ENCODE measurements around the gene PMPCA. TPM values are rescaled to one million over a fixed set of nuclear protein-coding genes. Genes with fewer than 3 reads are reported as not detected.

PMPCA gene
- total RNA-seq, 2 experiments from 2014 or later, result 107 to 109 TPM

DNA sequence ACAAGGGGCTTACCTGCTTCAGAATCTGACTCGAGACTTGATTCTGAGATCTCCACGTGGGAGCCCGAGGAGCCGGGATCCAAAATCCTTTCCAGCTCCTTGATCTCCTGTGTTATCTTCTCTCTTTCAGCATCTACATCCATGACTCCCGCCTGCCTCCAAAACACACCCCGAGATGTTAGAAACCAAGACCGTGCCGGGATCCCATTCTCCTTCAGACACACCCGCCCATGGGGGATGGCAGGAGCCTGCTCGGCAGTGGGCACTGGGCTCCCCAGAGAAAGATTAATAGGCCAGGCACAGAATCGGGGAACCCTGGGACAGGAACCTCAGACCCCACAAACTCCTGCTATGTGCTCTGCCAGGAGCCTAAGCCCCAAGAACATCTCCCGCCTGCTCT is 12.2 kb upstream of the PMPCA start:
- ChIA-PET CTCF (interaction anchor here (1.5 kb wide), 1 partner anchor 35 kb away, joined by 7 read pairs; the partner anchor contains the start of gene DNLZ), POLR2A (no interaction called here)
- Mint-ChIP-seq H3K27ac (no peak overlapping the region), H3K4me1 (ENCODE audit: low read depth) (peaks cover 21% of the 10 kb centered on the region), H3K9me3 (no peaks in the 10 kb centered on the region), H3K36me3 (ENCODE audit: low read depth) (peaks cover 21% of the 10 kb centered on the region), H3K4me3 (peak overlapping the region; percentile 88), H3K27me3 (no peaks in the 10 kb centered on the region)
- H3K36me3 ChIP-seq (ENCODE audit: insufficient read depth, low read length), result peaks cover 52% of the 10 kb centered on the region
- intact Hi-C loops (cut with DNase I, micrococcal nuclease), result no loop called here
- DNase-seq, result no peak
- no peak for ATAC-seq (ENCODE audit: poor library complexity)
- no peaks in the 10 kb centered on the region for H3K27me3 ChIP-seq (ENCODE audit: control insufficient read depth in 1 of 2, insufficient read depth in 2 of 2, low read length in 2 of 2)
- no peak overlapping the region for H3K4me3 ChIP-seq (ENCODE audit: low read length)
- H3K9me3 ChIP-seq (ENCODE audit: control insufficient read depth in 1 of 2, insufficient read depth in 1 of 2, low read length in 2 of 2), result no peaks in the 10 kb centered on the region
- TF ChIP-seq, protein P1, sequence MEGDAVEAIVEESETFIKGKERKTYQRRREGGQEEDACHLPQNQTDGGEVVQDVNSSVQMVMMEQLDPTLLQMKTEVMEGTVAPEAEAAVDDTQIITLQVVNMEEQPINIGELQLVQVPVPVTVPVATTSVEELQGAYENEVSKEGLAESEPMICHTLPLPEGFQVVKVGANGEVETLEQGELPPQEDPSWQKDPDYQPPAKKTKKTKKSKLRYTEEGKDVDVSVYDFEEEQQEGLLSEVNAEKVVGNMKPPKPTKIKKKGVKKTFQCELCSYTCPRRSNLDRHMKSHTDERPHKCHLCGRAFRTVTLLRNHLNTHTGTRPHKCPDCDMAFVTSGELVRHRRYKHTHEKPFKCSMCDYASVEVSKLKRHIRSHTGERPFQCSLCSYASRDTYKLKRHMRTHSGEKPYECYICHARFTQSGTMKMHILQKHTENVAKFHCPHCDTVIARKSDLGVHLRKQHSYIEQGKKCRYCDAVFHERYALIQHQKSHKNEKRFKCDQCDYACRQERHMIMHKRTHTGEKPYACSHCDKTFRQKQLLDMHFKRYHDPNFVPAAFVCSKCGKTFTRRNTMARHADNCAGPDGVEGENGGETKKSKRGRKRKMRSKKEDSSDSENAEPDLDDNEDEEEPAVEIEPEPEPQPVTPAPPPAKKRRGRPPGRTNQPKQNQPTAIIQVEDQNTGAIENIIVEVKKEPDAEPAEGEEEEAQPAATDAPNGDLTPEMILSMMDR (IDR thresholded peaks at IDR 0.05), result no peak
- H3K4me1 ChIP-seq (ENCODE audit: insufficient read depth, low read length), result peaks cover 39% of the 10 kb centered on the region
- H3K27ac ChIP-seq (ENCODE audit: low read depth in 1 of 2, low read length in 2 of 2), result no peak overlapping the region

DNA sequence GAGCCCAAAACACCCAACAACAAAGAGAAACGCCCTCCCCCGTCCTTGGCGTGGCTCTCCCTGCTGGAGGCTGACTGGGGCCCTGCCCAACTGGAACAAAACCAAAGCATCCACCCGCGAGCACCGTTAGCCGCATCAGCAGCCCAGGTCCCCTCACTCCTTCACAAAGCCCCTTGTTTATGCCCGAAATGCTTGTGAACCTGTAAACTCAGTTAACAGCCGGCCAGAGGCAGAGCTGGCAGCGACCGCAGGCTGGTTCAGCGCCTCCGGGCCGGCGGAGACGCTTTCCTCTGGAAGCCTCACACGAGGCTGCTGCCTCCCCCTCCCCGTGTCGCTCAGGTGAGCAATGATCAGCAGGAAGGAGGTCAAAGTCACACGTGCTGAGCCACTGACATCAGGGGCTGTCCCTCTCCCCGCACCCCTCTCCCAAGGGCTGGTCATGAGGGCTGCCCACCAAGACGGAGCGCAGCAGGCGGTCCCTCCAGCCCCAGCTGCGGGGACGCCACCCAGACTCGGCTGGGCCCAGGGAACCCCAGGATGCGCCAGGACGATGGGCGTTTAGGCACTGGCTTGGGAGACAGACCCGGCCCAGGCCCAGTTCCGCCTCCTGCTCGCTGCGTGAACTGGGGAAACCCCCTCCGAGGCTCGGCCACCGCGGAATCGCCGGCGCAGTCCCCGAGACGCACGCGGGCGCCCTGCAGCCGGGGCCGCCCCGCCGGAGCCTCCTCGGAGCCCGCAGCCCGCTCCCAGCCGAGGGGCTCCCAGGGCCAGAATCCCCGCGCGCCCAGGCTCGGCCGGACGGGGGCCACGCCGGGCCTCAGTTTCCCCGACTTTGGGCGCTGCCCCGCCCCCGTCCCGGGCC is 11.1 kb upstream of the PMPCA start:
- no peaks in the 10 kb centered on the region for H3K27me3 Mint-ChIP-seq

More for the DNA sequence above, 11.1 kb upstream of the PMPCA start:
- H3K4me1 Mint-ChIP-seq (ENCODE audit: low read depth), result peaks cover 32% of the 10 kb centered on the region
- TF ChIP-seq, protein P1 (IDR thresholded peaks at IDR 0.05), result no peak
- Histone ChIP-seq H3K9me3 (ENCODE audit: control insufficient read depth in 1 of 2, insufficient read depth in 1 of 2, low read length in 2 of 2) (no peaks in the 10 kb centered on the region), H3K36me3 (ENCODE audit: insufficient read depth, low read length) (peaks cover 42% of the 10 kb centered on the region), H3K27me3 (ENCODE audit: control insufficient read depth in 1 of 2, insufficient read depth in 2 of 2, low read length in 2 of 2) (no peaks in the 10 kb centered on the region), H3K27ac (ENCODE audit: low read depth in 1 of 2, low read length in 2 of 2) (no peak overlapping the region), H3K4me1 (ENCODE audit: insufficient read depth, low read length) (peaks cover 50% of the 10 kb centered on the region), H3K4me3 (ENCODE audit: low read length) (peak overlapping the region; percentile 72)
- H3K9me3 Mint-ChIP-seq, result no peaks in the 10 kb centered on the region
- DNase-seq (peak in 5 of 14 experiments; percentile 18 to 78 (median 45)), ATAC-seq (ENCODE audit: poor library complexity) (no peak)
- CTCF ChIA-PET, result interaction anchor here (1.3 to 3.2 kb wide), 2 partner anchors 10 to 36 kb away, joined by 7 to 12 read pairs; partner anchors contain the start of genes DNLZ, ENTR1 and PMPCA
- H3K27ac Mint-ChIP-seq, result peak overlapping the region; percentile 55
- POLR2A ChIA-PET, result interaction anchor here (2.0 to 2.8 kb wide), 2 partner anchors 10 to 36 kb away, joined by 9 to 18 read pairs; partner anchors contain the start of genes DNLZ, ENTR1 and PMPCA
- peak overlapping the region; percentile 88 for H3K4me3 Mint-ChIP-seq
- intact Hi-C loops (cut with DNase I, micrococcal nuclease), result loop anchor here in 1 of 2 experiments (1.0 to 10.0 kb wide), 8 partner anchors 11 to 435 kb away; partner anchors contain the start of genes DNLZ, ENTR1, INPP5E and NOTCH1
- H3K36me3 Mint-ChIP-seq (ENCODE audit: low read depth), result peaks cover 28% of the 10 kb centered on the region
